D721Med (cell line): ENCODE data around the gene TBC1D5.
"Not testable (repeated sequence)": the region's sequence is repeated elsewhere in the genome, so short reads cannot be mapped to it uniquely, and the experiment has no call there.

ENCODE experiments used
- DNase-seq: peaks from one replicate; pipeline ENCODE4 v3.0.0; 2011; ENCODE audit warnings: low spot score; ENCODE audit not compliant: insufficient read length
- FAIRE-seq: peaks from 2 replicates; lab custom pipeline; 2011; peaks lifted over from hg19 to GRCh38; lab: Jason Lieb, UNC
- CTCF ChIP-seq: IDR thresholded peaks from 2 replicates; pipeline ENCODE4 v1.5.1; 2012; ENCODE audit warnings: mild to moderate bottlenecking, control low read depth; ENCODE audit not compliant: insufficient read depth; ENCODE audit errors: missing control alignments

The TBC1D5 gene

GRCh38 chr3:17742102-17742879 lies at the start of gene TBC1D5:
TBC1D5 (minus strand) TSS chr3:17742631; CDS start chr3:17508570, 234,061 bp downstream.
- no peak for TF ChIP-seq CTCF
- FAIRE-seq (no peak), DNase-seq (peak; percentile 27)

- no peak for TF ChIP-seq CTCF
Observed at GRCh38 chr3:17783426-17783825, 41.0 kb upstream of the TBC1D5 start.

GRCh38 chr3:17782751-17783150 lies 40.3 kb upstream of the TBC1D5 start:
- DNase-seq = no peak
- TF ChIP-seq CTCF = no peak
- no peak for FAIRE-seq

More at GRCh38 chr3:17783426-17783825, 41.0 kb upstream of the TBC1D5 start:
- DNase-seq (no peak), FAIRE-seq (no peak)

GRCh38 chr3:17780369-17780768 lies 37.9 kb upstream of the TBC1D5 start:
- FAIRE-seq, DNase-seq: not testable (repeated sequence)

GRCh38 chr3:17779304-17780250 lies 37.1 kb upstream of the TBC1D5 start:
- DNase-seq, FAIRE-seq: not testable (repeated sequence)

GRCh38 chr3:17777326-17777725 lies 34.9 kb upstream of the TBC1D5 start:
- FAIRE-seq, DNase-seq: not testable (repeated sequence)

- FAIRE-seq = no peak
- DNase-seq = no peak
- no peak for TF ChIP-seq CTCF
Observed at GRCh38 chr3:17775073-17775472, 32.6 kb upstream of the TBC1D5 start.

- DNase-seq, FAIRE-seq: not testable (repeated sequence)
Observed at GRCh38 chr3:17774180-17774910, 31.9 kb upstream of the TBC1D5 start.
